Neuronal stem cell (in vitro differentiated cells): Measurements from ENCODE around the gene GABRG3.

Source experiments
- DNase-seq: peaks from one replicate; pipeline ENCODE4 v3.0.0-alpha.2; 2013; ENCODE audit warnings: low spot score
- H2AFZ ChIP-seq: one replicate; pipeline ENCODE4 v1.6.1; 2013; ENCODE audit warnings: mild to moderate bottlenecking, low read length, inconsistent platforms
- H2AK5ac ChIP-seq: 2 replicates; pipeline ENCODE4 v1.6.1; 2013; ENCODE audit warnings: low read depth, mild to moderate bottlenecking, inconsistent platforms, low read length, moderate library complexity, mixed read lengths
- H2BK120ac ChIP-seq: 2 replicates; pipeline ENCODE4 v1.6.1; 2013; ENCODE audit warnings: low read depth, mild to moderate bottlenecking, inconsistent platforms, low read length, moderate library complexity, mixed read lengths
- H2BK12ac ChIP-seq: one replicate; pipeline ENCODE4 v1.6.1; 2013; ENCODE audit warnings: low read length, inconsistent platforms
- H2BK15ac ChIP-seq: 2 replicates; pipeline ENCODE4 v1.6.1; 2013; ENCODE audit warnings: mild to moderate bottlenecking, low read length, inconsistent platforms, mixed read lengths
- H2BK5ac ChIP-seq: one replicate; pipeline ENCODE4 v1.6.1; 2013; ENCODE audit warnings: inconsistent platforms, mild to moderate bottlenecking, low read length, moderate library complexity
- H3K14ac ChIP-seq: one replicate; pipeline ENCODE4 v1.6.1; 2013; ENCODE audit warnings: low read length, inconsistent platforms
- H3K18ac ChIP-seq: 2 replicates; pipeline ENCODE4 v1.6.1; 2013; ENCODE audit warnings: low read length, inconsistent platforms
- H3K23ac ChIP-seq: 2 replicates; pipeline ENCODE4 v1.6.1; 2013; ENCODE audit warnings: low read depth, mild to moderate bottlenecking, mixed read lengths, low read length, inconsistent platforms; ENCODE audit not compliant: poor library complexity
- H3K27ac ChIP-seq: replicated peaks from 3 replicates; pipeline ENCODE4 v1.5.1; 2013; ENCODE audit warnings: low read length, inconsistent platforms
- H3K27me3 ChIP-seq, 3 experiments: 2 replicates each; pipeline ENCODE4 v1.6.1; 2013; ENCODE audit warnings: low read length in 3 of 3, mild to moderate bottlenecking in 2 of 3, inconsistent platforms in 1 of 3, low read depth in 1 of 3, mixed read lengths in 1 of 3, moderate library complexity in 1 of 3; ENCODE audit not compliant: control insufficient read depth in 3 of 3, insufficient read depth in 3 of 3
- H3K36me3 ChIP-seq, 2 donors: replicated peaks in 1 of 2; 2 replicates each; pipeline ENCODE4 v1.6.1; 2013; ENCODE audit warnings: low read length in 2 of 2; ENCODE audit not compliant: control insufficient read depth in 2 of 2, insufficient read depth in 2 of 2
- H3K4ac ChIP-seq: 2 replicates; pipeline ENCODE4 v1.6.1; 2013; ENCODE audit warnings: inconsistent platforms, mild to moderate bottlenecking, low read length, moderate library complexity
- H3K4me1 ChIP-seq, 2 donors: 1 replicate in 1 of 2; 2 replicates in 1 of 2; pipeline ENCODE4 v1.6.1; 2013; ENCODE audit warnings: low read length in 2 of 2, low read depth in 1 of 2; ENCODE audit not compliant: control insufficient read depth in 2 of 2, insufficient read depth in 1 of 2
- H3K4me2 ChIP-seq: one replicate; pipeline ENCODE4 v1.6.1; 2013; ENCODE audit warnings: mild to moderate bottlenecking, low read length, inconsistent platforms; ENCODE audit not compliant: insufficient read depth, poor library complexity, severe bottlenecking
- H3K4me3 ChIP-seq, 2 donors: 2 replicates each; pipeline ENCODE4 v1.5.1; 2013; ENCODE audit warnings: low read length in 2 of 2, mild to moderate bottlenecking in 2 of 2, inconsistent platforms in 1 of 2, moderate library complexity in 1 of 2
- H3K79me1 ChIP-seq: one replicate; pipeline ENCODE4 v1.6.1; 2013; ENCODE audit warnings: low read depth, mild to moderate bottlenecking, inconsistent platforms, low read length, moderate library complexity
- H3K9ac ChIP-seq: one replicate; pipeline ENCODE4 v1.6.1; 2013; ENCODE audit warnings: mild to moderate bottlenecking, low read depth, low read length, inconsistent platforms; ENCODE audit not compliant: poor library complexity
- H3K9me3 ChIP-seq, 2 donors: replicated peaks in 1 of 2; 2 replicates each; pipeline versions ENCODE3 to v1.6.1; 2013; ENCODE audit warnings: low read length in 2 of 2, mild to moderate bottlenecking in 2 of 2, inconsistent platforms in 1 of 2, low read depth in 1 of 2, mixed read lengths in 1 of 2, moderate library complexity in 1 of 2; ENCODE audit not compliant: control insufficient read depth in 2 of 2, insufficient read depth in 1 of 2
- H4K8ac ChIP-seq: one replicate; pipeline ENCODE4 v1.6.1; 2013; ENCODE audit warnings: low read depth, mild to moderate bottlenecking, inconsistent platforms, low read length, moderate library complexity
- H4K91ac ChIP-seq: one replicate; pipeline ENCODE4 v1.6.1; 2013; ENCODE audit warnings: low read length, low read depth, mild to moderate bottlenecking, inconsistent platforms; ENCODE audit not compliant: poor library complexity
- WGBS, 2 donors: extraction: QIAGEN DNeasy Blood & Tissue Kit; methylation state at CpG; one replicate each; pipeline ENCODE4 v1.1.7; 2013; ENCODE audit warnings: missing lambda C conversion rate in 2 of 2, mixed read lengths in 1 of 2; ENCODE audit not compliant: insufficient read length in 2 of 2, insufficient replicate concordance in 1 of 2; ENCODE audit errors: extremely low coverage in 2 of 2; 5-methylcytosine and 5-hydroxymethylcytosine counted together

The GABRG3 gene

DNA sequence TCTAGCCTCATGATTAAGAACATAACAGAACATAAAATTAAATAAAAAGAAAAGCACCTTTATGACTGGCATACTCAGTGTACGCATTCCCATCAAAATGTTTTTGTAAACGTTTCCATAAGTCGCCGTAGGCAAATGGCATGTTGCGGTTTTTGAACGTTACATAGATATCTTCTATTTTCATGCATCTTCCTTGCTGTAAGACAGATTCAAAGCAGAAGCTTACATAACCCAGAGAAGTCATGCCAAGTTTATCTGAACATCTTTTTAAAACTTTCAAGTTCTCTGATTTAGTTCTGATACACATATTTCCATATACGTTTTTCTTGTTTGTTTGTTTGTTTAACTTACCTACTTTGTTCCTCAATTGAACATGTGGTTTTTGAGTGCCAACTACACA is 388.6 kb downstream of the GABRG3 start:
- H3K9me3 ChIP-seq, result no peaks in the 10 kb centered on the region
- no peaks in the 10 kb centered on the region for H3K36me3 ChIP-seq
- no peak for DNase-seq
- WGBS, 2 donors, result no CpG with 5 or more reads among the region's 7 CpGs
- H3K4me2 ChIP-seq, result no peak overlapping the region
- H3K27me3 ChIP-seq, result no peaks in the 10 kb centered on the region
- no peaks in the 10 kb centered on the region for H3K79me1 ChIP-seq
- no peak overlapping the region for H3K23ac ChIP-seq
- no peak overlapping the region for H2BK12ac ChIP-seq
- no peak overlapping the region for H4K91ac ChIP-seq
- H3K4me1 ChIP-seq, result no peaks in the 10 kb centered on the region
- H2BK5ac ChIP-seq, result no peak overlapping the region
- no peak overlapping the region for H3K4ac ChIP-seq
- no peak overlapping the region for H3K4me3 ChIP-seq
- no peak overlapping the region for H2AFZ ChIP-seq
- H2BK120ac ChIP-seq, result no peak overlapping the region
- no peak overlapping the region for H2AK5ac ChIP-seq
- H3K14ac ChIP-seq, result no peak overlapping the region
- no peak overlapping the region for H3K27ac ChIP-seq
- no peak overlapping the region for H2BK15ac ChIP-seq
- H3K18ac ChIP-seq, result no peak overlapping the region
- no peak overlapping the region for H4K8ac ChIP-seq
- H3K9ac ChIP-seq, result no peak overlapping the region

GRCh38 chr15:27360316-27360715 is 389.3 kb downstream of the GABRG3 start:
- H3K36me3 ChIP-seq, result no peaks in the 10 kb centered on the region
- H3K9ac ChIP-seq, result no peak overlapping the region
- H2AFZ ChIP-seq, result no peak overlapping the region
- no peak overlapping the region for H3K14ac ChIP-seq
- no peak overlapping the region for H3K27ac ChIP-seq
- H3K4me1 ChIP-seq, result no peaks in the 10 kb centered on the region
- H4K91ac ChIP-seq, result no peak overlapping the region
- no peaks in the 10 kb centered on the region for H3K79me1 ChIP-seq
- no peak overlapping the region for H4K8ac ChIP-seq
- no peaks in the 10 kb centered on the region for H3K27me3 ChIP-seq
- no peak overlapping the region for H3K4ac ChIP-seq
- H2BK5ac ChIP-seq, result no peak overlapping the region
- no peak overlapping the region for H3K23ac ChIP-seq
- no peak overlapping the region for H2BK15ac ChIP-seq
- no peak overlapping the region for H2AK5ac ChIP-seq
- WGBS, 2 donors, result no CpG with 5 or more reads among the region's 7 CpGs
- no peaks in the 10 kb centered on the region for H3K9me3 ChIP-seq
- no peak overlapping the region for H2BK12ac ChIP-seq
- DNase-seq, result no peak
- H3K18ac ChIP-seq, result no peak overlapping the region
- H2BK120ac ChIP-seq, result no peak overlapping the region
- H3K4me3 ChIP-seq, result no peak overlapping the region
- no peak overlapping the region for H3K4me2 ChIP-seq

- H3K4ac ChIP-seq, result no peak overlapping the region
- no peak overlapping the region for H3K23ac ChIP-seq
- no peak overlapping the region for H3K4me2 ChIP-seq
- H4K8ac ChIP-seq, result no peak overlapping the region
- H3K79me1 ChIP-seq, result no peaks in the 10 kb centered on the region
- no peaks in the 10 kb centered on the region for H3K9me3 ChIP-seq
- H2BK5ac ChIP-seq, result no peak overlapping the region
- H4K91ac ChIP-seq, result no peak overlapping the region
- no peaks in the 10 kb centered on the region for H3K27me3 ChIP-seq
- DNase-seq, result no peak
- H3K14ac ChIP-seq, result no peak overlapping the region
- H2BK15ac ChIP-seq, result no peak overlapping the region
- H3K4me1 ChIP-seq, result no peaks in the 10 kb centered on the region
- no peak overlapping the region for H2BK12ac ChIP-seq
- no peaks in the 10 kb centered on the region for H3K36me3 ChIP-seq
- H2AFZ ChIP-seq, result no peak overlapping the region
- no peak overlapping the region for H2BK120ac ChIP-seq
- no peak overlapping the region for H3K9ac ChIP-seq
- no peak overlapping the region for H3K18ac ChIP-seq
- H3K27ac ChIP-seq, result no peak overlapping the region
- WGBS, 2 donors, result no CpG with 5 or more reads among the region's 5 CpGs
- H2AK5ac ChIP-seq, result no peak overlapping the region
- H3K4me3 ChIP-seq, result no peak overlapping the region
Observed at GRCh38 chr15:27361438-27361837, 390.5 kb downstream of the GABRG3 start.

DNA sequence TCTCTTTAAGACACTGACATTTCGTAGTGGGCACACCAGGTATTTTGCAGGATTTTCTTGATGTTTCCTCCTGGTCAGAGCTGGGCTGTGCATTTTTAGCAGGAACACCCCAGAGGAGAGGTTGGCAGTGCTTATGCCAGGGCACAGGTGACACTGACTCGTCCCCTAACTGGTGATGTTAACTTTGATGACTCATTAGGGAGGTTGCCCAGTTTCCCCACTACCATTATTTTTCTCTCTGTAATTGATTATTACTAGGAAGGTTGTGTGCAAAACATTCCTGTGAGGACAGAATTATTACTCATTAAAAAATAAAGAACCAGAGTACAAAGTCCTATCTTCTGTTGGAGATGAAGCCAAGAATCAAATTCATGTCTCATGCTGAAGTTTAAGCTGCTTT is 394.5 kb downstream of the GABRG3 start:
- H2BK12ac ChIP-seq, result no peak overlapping the region
- H3K9me3 ChIP-seq, result no peaks in the 10 kb centered on the region
- no peak overlapping the region for H3K4ac ChIP-seq
- no peak overlapping the region for H3K27ac ChIP-seq
- H3K4me1 ChIP-seq, result peaks cover 0 to 2% of the 10 kb centered on the region in 2 donors
- H3K4me2 ChIP-seq, result no peak overlapping the region
- H3K14ac ChIP-seq, result no peak overlapping the region
- H3K4me3 ChIP-seq, result no peak overlapping the region
- H4K8ac ChIP-seq, result no peak overlapping the region
- no peaks in the 10 kb centered on the region for H3K27me3 ChIP-seq
- H3K23ac ChIP-seq, result no peak overlapping the region
- H3K9ac ChIP-seq, result no peak overlapping the region
- H2BK5ac ChIP-seq, result no peak overlapping the region
- no peak overlapping the region for H2BK15ac ChIP-seq
- H3K36me3 ChIP-seq, result no peaks in the 10 kb centered on the region
- H3K79me1 ChIP-seq, result no peaks in the 10 kb centered on the region
- WGBS, 2 donors, result no CpG with 5 or more reads among the region's 2 CpGs
- H4K91ac ChIP-seq, result no peak overlapping the region
- DNase-seq, result no peak
- H2BK120ac ChIP-seq, result no peak overlapping the region
- H3K18ac ChIP-seq, result no peak overlapping the region
- H2AK5ac ChIP-seq, result no peak overlapping the region
- no peak overlapping the region for H2AFZ ChIP-seq
